SK-N-MC (cell line): ENCODE measurements around the gene SMYD4.

Experiments
- EZH2 ChIP-seq: fragments of 200-600 bp; sonication (generic); IDR thresholded peaks from one replicate; pipeline ENCODE4 v1.6.1; 2017; ENCODE audit warnings: antibody characterized with exemption
- POLR2AphosphoS5 ChIP-seq: IDR thresholded peaks from 2 replicates; pipeline ENCODE4 v1.6.1; 2012; ENCODE audit warnings: mild to moderate bottlenecking, low read depth, low read length, borderline replicate concordance

- TF ChIP-seq EZH2 (no peak), POLR2AphosphoS5 (no peak)
These were observed 74.4 kb downstream of the SMYD4 start for GRCh38 chr17:1755252-1755826.
